ENCODE results near the gene ITGA2.

The ITGA2 gene

DNA sequence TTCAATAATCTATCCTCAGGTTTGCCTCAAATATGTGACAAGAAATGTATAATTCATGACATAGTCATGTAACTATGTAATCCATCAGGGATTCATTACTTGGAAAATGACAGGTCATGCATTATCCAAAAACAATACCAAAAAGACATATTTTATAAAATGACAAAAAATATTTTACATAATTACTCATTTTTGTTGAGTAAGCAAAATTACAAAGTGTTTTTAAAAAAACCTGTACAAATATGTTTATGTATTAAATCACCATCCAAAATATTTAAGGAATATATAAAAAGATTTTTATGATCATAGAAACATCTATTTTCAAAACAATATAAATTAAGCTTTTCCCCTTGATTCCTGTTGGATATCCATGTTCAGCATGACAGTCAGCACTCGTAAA, 36.7 kb upstream of the ITGA2 start:
- no peak overlapping the region for H3K4ac ChIP-seq (ENCODE audit: low read depth, low read length)
- no peak overlapping the region for H2BK12ac ChIP-seq (ENCODE audit: low read length)
- no peak overlapping the region for H3K4me3 ChIP-seq (ENCODE audit: low read depth, low read length)
- no peaks in the 10 kb centered on the region for H3K4me1 ChIP-seq (ENCODE audit: control insufficient read depth in 1 of 2, insufficient read depth in 2 of 2, low read length in 2 of 2)
- H3K23ac ChIP-seq (ENCODE audit: low read length), result no peak overlapping the region
- no peak overlapping the region for H4K91ac ChIP-seq (ENCODE audit: low read depth, low read length)
- H2AK5ac ChIP-seq (ENCODE audit: low read length), result no peak overlapping the region
- no peak overlapping the region for H2BK120ac ChIP-seq (ENCODE audit: insufficient read depth, low read length, poor library complexity)
- no peaks in the 10 kb centered on the region for H3K9me3 ChIP-seq (ENCODE audit: insufficient read depth, low read depth, low read length)
- no peak overlapping the region for H4K12ac ChIP-seq (ENCODE audit: low read depth, low read length)
- H4K8ac ChIP-seq (ENCODE audit: low read depth, low read length), result no peak overlapping the region
- no peaks in the 10 kb centered on the region for H3K79me1 ChIP-seq (ENCODE audit: low read length)
- H3K18ac ChIP-seq (ENCODE audit: low read length), result no peak overlapping the region
- H3K79me2 ChIP-seq (ENCODE audit: control insufficient read depth, insufficient read depth, low read length, poor library complexity), result no peaks in the 10 kb centered on the region
- no CpG with 5 or more reads among the region's 1 CpG for WGBS (ENCODE audit: extremely low coverage, insufficient coverage, insufficient read length)
- H3K36me3 ChIP-seq (ENCODE audit: control insufficient read depth in 1 of 2, insufficient read depth in 2 of 2, low read length in 2 of 2), result no peaks in the 10 kb centered on the region
- H2AFZ ChIP-seq (ENCODE audit: insufficient read depth, low read length, poor library complexity), result no peak overlapping the region
- H3K14ac ChIP-seq (ENCODE audit: low read length), result no peak overlapping the region
- H2BK5ac ChIP-seq (ENCODE audit: low read depth, low read length, poor library complexity), result no peak overlapping the region
- no peaks in the 10 kb centered on the region for H3K27me3 ChIP-seq (ENCODE audit: insufficient read depth, low read length)
- no peak overlapping the region for H3K27ac ChIP-seq (ENCODE audit: low read depth, low read length)
- DNase-seq, result no peak
- H3K4me2 ChIP-seq (ENCODE audit: low read length), result no peak overlapping the region
- H3K9ac ChIP-seq (ENCODE audit: low read length), result no peak overlapping the region

DNA sequence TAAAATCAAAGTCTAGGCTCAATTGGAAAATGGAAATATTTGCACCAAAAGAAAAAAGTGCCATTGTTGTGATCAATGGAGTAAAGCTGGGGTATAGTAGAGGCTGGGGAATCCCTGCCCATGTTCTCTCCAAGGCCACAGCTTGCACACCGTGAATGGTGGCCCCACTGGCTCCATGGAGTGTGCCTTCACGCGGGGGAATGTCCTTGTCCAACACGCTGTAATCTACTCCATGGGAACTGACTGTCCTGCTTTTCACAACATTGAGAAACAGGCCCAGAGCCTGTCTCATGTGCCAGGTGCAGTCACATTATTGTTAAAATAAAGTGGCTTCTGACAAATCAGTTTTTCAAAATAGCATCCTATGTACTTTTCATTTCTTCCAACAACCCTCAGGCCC, 33.1 kb upstream of the ITGA2 start:
- Histone ChIP-seq H3K18ac (ENCODE audit: low read length) (no peak overlapping the region), H3K27ac (ENCODE audit: low read depth, low read length) (no peak overlapping the region), H4K91ac (ENCODE audit: low read depth, low read length) (no peak overlapping the region), H4K12ac (ENCODE audit: low read depth, low read length) (no peak overlapping the region), H2BK12ac (ENCODE audit: low read length) (no peak overlapping the region), H3K9me3 (ENCODE audit: insufficient read depth, low read depth, low read length) (no peaks in the 10 kb centered on the region), H3K79me1 (ENCODE audit: low read length) (no peaks in the 10 kb centered on the region), H3K27me3 (ENCODE audit: insufficient read depth, low read length) (no peaks in the 10 kb centered on the region), H2BK5ac (ENCODE audit: low read depth, low read length, poor library complexity) (no peak overlapping the region), H3K9ac (ENCODE audit: low read length) (no peak overlapping the region), H3K4ac (ENCODE audit: low read depth, low read length) (no peak overlapping the region), H3K36me3 (ENCODE audit: control insufficient read depth in 1 of 2, insufficient read depth in 2 of 2, low read length in 2 of 2) (no peaks in the 10 kb centered on the region), H3K23ac (ENCODE audit: low read length) (no peak overlapping the region), H3K4me3 (ENCODE audit: low read depth, low read length) (no peak overlapping the region), H3K4me2 (ENCODE audit: low read length) (no peak overlapping the region), H2AFZ (ENCODE audit: insufficient read depth, low read length, poor library complexity) (no peak overlapping the region), H4K8ac (ENCODE audit: low read depth, low read length) (no peak overlapping the region), H3K14ac (ENCODE audit: low read length) (no peak overlapping the region), H3K79me2 (ENCODE audit: control insufficient read depth, insufficient read depth, low read length, poor library complexity) (no peaks in the 10 kb centered on the region), H2AK5ac (ENCODE audit: low read length) (no peak overlapping the region), H2BK120ac (ENCODE audit: insufficient read depth, low read length, poor library complexity) (no peak overlapping the region), H3K4me1 (ENCODE audit: control insufficient read depth in 1 of 2, insufficient read depth in 2 of 2, low read length in 2 of 2) (no peaks in the 10 kb centered on the region)
- no CpG with 5 or more reads among the region's 4 CpGs for WGBS (ENCODE audit: extremely low coverage, insufficient coverage, insufficient read length)
- DNase-seq, result no peak

GRCh38 chr5:52956915-52957747, 32.0 kb upstream of the ITGA2 start:
- Histone ChIP-seq H4K8ac (ENCODE audit: low read depth, low read length) (no peak overlapping the region), H4K91ac (ENCODE audit: low read depth, low read length) (no peak overlapping the region), H3K4ac (ENCODE audit: low read depth, low read length) (no peak overlapping the region), H3K79me2 (ENCODE audit: control insufficient read depth, insufficient read depth, low read length, poor library complexity) (no peaks in the 10 kb centered on the region), H3K36me3 (ENCODE audit: control insufficient read depth in 1 of 2, insufficient read depth in 2 of 2, low read length in 2 of 2) (no peaks in the 10 kb centered on the region), H3K18ac (ENCODE audit: low read length) (no peak overlapping the region), H3K23ac (ENCODE audit: low read length) (no peak overlapping the region), H3K79me1 (ENCODE audit: low read length) (no peaks in the 10 kb centered on the region), H3K9me3 (ENCODE audit: insufficient read depth, low read depth, low read length) (no peaks in the 10 kb centered on the region), H3K27ac (ENCODE audit: low read depth, low read length) (no peak overlapping the region), H3K9ac (ENCODE audit: low read length) (no peak overlapping the region), H2BK120ac (ENCODE audit: insufficient read depth, low read length, poor library complexity) (no peak overlapping the region), H3K14ac (ENCODE audit: low read length) (no peak overlapping the region), H2AK5ac (ENCODE audit: low read length) (no peak overlapping the region), H2BK5ac (ENCODE audit: low read depth, low read length, poor library complexity) (no peak overlapping the region), H3K4me3 (ENCODE audit: low read depth, low read length) (no peak overlapping the region), H3K4me2 (ENCODE audit: low read length) (no peak overlapping the region), H3K4me1 (ENCODE audit: control insufficient read depth in 1 of 2, insufficient read depth in 2 of 2, low read length in 2 of 2) (no peaks in the 10 kb centered on the region), H2AFZ (ENCODE audit: insufficient read depth, low read length, poor library complexity) (no peak overlapping the region), H3K27me3 (ENCODE audit: insufficient read depth, low read length) (no peaks in the 10 kb centered on the region), H4K12ac (ENCODE audit: low read depth, low read length) (no peak overlapping the region), H2BK12ac (ENCODE audit: low read length) (no peak overlapping the region)
- DNase-seq, result no peak
- WGBS (ENCODE audit: extremely low coverage, insufficient coverage, insufficient read length), result no CpG with 5 or more reads among the region's 6 CpGs

GRCh38 chr5:52961274-52961681, 27.9 kb upstream of the ITGA2 start:
- no peak overlapping the region for H3K27ac ChIP-seq (ENCODE audit: low read depth, low read length)
- H2AK5ac ChIP-seq (ENCODE audit: low read length), result peak overlapping the region; percentile 35
- H4K91ac ChIP-seq (ENCODE audit: low read depth, low read length), result no peak overlapping the region
- peak in 1 of 2 donors; percentile 28 for DNase-seq
- no peak overlapping the region for H3K18ac ChIP-seq (ENCODE audit: low read length)
- WGBS (ENCODE audit: extremely low coverage, insufficient coverage, insufficient read length), result no CpG with 5 or more reads among the region's 2 CpGs
- no peak overlapping the region for H2AFZ ChIP-seq (ENCODE audit: insufficient read depth, low read length, poor library complexity)
- H3K27me3 ChIP-seq (ENCODE audit: insufficient read depth, low read length), result no peaks in the 10 kb centered on the region
- no peak overlapping the region for H3K14ac ChIP-seq (ENCODE audit: low read length)
- H2BK12ac ChIP-seq (ENCODE audit: low read length), result peak overlapping the region; percentile 36
- no peak overlapping the region for H4K8ac ChIP-seq (ENCODE audit: low read depth, low read length)
- no peak overlapping the region for H3K4ac ChIP-seq (ENCODE audit: low read depth, low read length)
- no peak overlapping the region for H2BK5ac ChIP-seq (ENCODE audit: low read depth, low read length, poor library complexity)
- no peaks in the 10 kb centered on the region for H3K36me3 ChIP-seq (ENCODE audit: control insufficient read depth in 1 of 2, insufficient read depth in 2 of 2, low read length in 2 of 2)
- H3K4me3 ChIP-seq (ENCODE audit: low read depth, low read length), result no peak overlapping the region
- peaks cover 0 to 2% of the 10 kb centered on the region in 2 experiments for H3K4me1 ChIP-seq (ENCODE audit: control insufficient read depth in 1 of 2, insufficient read depth in 2 of 2, low read length in 2 of 2)
- no peaks in the 10 kb centered on the region for H3K9me3 ChIP-seq (ENCODE audit: insufficient read depth, low read depth, low read length)
- no peak overlapping the region for H3K4me2 ChIP-seq (ENCODE audit: low read length)
- H2BK120ac ChIP-seq (ENCODE audit: insufficient read depth, low read length, poor library complexity), result peak overlapping the region; percentile 11
- H3K9ac ChIP-seq (ENCODE audit: low read length), result no peak overlapping the region
- no peak overlapping the region for H4K12ac ChIP-seq (ENCODE audit: low read depth, low read length)
- H3K79me2 ChIP-seq (ENCODE audit: control insufficient read depth, insufficient read depth, low read length, poor library complexity), result no peaks in the 10 kb centered on the region
- H3K79me1 ChIP-seq (ENCODE audit: low read length), result peaks cover 4% of the 10 kb centered on the region
- H3K23ac ChIP-seq (ENCODE audit: low read length), result no peak overlapping the region
